Measurements from ENCODE around the gene POLR1E. TPM values are rescaled to one million over a fixed set of nuclear protein-coding genes. Genes with fewer than 3 reads are reported as not detected.

The POLR1E gene, protein sequence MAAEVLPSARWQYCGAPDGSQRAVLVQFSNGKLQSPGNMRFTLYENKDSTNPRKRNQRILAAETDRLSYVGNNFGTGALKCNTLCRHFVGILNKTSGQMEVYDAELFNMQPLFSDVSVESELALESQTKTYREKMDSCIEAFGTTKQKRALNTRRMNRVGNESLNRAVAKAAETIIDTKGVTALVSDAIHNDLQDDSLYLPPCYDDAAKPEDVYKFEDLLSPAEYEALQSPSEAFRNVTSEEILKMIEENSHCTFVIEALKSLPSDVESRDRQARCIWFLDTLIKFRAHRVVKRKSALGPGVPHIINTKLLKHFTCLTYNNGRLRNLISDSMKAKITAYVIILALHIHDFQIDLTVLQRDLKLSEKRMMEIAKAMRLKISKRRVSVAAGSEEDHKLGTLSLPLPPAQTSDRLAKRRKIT
- 10 to 100 TPM; 29.0 to 29.2 TPM for total RNA-seq

DNA sequence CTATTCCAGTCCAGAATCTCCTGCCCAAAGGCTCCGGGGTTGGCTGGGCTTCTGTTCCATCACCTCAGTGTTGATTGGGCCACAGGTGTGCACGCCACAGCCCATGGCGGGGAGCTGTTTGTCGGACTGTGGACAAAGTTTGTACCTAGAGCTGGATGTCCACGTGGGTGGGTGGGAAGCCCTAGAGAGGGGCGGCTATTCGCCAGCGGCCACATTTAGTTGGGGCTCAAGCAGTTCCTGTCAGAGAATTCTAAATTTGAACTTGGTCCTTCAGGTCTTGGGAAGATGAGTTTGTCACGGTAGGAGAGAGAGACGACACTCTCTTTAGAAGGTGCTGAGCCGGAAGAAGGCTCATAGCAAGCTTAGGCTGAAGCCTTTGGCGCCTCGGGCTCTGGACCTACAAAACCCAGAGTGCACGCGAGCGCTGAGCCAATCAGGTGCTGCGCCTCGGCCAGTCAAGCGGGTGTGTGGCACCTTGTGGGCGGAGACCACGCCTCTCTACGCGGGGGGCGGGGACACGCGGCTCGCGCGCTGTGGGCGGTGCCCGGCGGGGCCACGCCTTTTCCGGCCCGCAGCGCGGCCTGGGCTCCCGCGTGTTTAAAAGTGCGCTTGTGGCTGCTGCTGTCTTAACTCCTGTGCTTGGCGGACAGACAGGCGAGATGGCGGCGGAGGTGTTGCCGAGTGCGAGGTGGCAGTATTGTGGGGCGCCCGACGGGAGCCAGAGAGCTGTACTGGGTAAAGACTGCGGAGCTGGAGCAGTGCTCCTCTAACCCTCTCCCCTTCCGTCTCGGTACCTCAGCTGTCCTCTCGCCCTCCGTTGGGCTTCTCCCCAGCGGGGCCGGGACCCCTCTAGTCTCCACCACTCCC lies at the start of gene POLR1E:
POLR1E (plus strand) TSS at position 560 of the 867 bp plus-strand sequence; CDS start at position 660, 100 bp downstream.

DNA sequence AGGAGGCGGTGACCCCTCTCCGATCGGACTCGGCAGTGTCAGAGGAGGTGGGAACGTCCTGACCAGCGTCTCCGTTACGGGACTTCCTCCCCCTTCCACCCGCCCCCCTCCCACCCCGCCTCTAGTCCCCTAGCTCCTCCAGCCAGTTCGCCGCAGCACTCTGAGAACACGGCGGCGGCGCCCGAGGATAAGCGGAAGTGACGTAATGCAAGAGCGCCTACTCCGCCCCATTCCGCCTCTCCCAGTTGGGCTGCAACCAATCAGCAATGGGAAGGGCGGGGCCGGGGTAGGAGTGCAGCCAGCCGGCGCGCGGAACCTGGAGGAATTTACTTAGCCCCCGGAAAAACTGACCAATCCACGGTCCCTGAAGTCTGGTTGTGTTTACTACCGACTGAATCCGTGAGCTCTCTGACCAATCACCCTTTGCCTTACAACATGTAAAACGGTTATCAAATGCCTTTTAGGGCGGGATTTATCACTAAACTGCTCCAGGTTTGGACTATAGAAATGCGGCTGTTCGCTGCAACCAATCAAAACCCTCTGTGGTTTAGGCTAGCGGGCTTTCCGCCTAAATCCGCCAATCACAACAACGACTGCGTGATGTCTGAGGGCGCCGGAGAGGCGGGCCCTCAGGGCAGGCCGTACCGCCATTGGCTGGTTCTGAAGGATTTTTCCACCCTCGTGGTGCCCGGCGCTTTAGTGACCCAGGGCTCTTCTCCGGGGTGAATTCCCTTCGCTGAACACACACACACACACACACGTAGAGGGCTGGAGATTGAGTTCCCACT lies 20.3 kb upstream of the POLR1E start, which contains the start of gene ZBTB5:
ZBTB5 (minus strand) TSS at position 202 of the 788 bp plus-strand sequence. CDS start 22,899 bp downstream, outside the sequence.

Other genes with a start within 250 kb of the POLR1E start
- gene GRHPR, start 63.3 kb upstream of the POLR1E start, total RNA-seq, result 10 to 100 TPM; 59.8 to 63.9 TPM
- 10 to 100 TPM; 11.5 to 11.7 TPM for gene ZBTB5, start 20.5 kb upstream of the POLR1E start, total RNA-seq
- 1 to 10 TPM; 2.5 to 3.5 TPM for gene FBXO10, start 90.4 kb downstream of the POLR1E start, total RNA-seq
- 10 to 100 TPM; 71.6 to 75.6 TPM for gene TOMM5, start 106.6 kb downstream of the POLR1E start, total RNA-seq
- not detected for gene FRMPD1, start 165.0 kb downstream of the POLR1E start, total RNA-seq

Measured in activated naive CD4-positive, alpha-beta T cell treated with anti-CD3 and anti-CD28 coated beads, Interleukin-2, amount 10 ng/mL, durations not matched to agents 5 hours and 36 hours (primary cell).